Right lung (tissue), 5 donors: ENCODE measurements around the gene PTPRD. TPM values are rescaled to one million over a fixed set of nuclear protein-coding genes. Genes with fewer than 3 reads are reported as not detected.
"Not testable (repeated sequence)": the region's sequence is repeated elsewhere in the genome, so short reads cannot be mapped to it uniquely, and the experiment has no call there.

Experiments used
- DNase-seq, 2 donors: peaks; one replicate each; pipeline ENCODE4 v3.0.0-alpha.2; 2013
- polyA plus RNA-seq, 5 donors: library from polyadenylated mRNA; unstranded; fragments of 120-200 nt; gene quantifications; one replicate each; pipeline versions ENCODE4 v1.2.1 to v1.2.3, GENCODE V29; 2013; ENCODE audit warnings: inconsistent platforms in 1 of 5, low replicate concordance in 1 of 5; ENCODE audit not compliant: insufficient read length in 5 of 5, insufficient read depth in 1 of 5

PTPRD gene
- polyA plus RNA-seq, 5 donors, result 117 to 156 (median 130) TPM

DNA sequence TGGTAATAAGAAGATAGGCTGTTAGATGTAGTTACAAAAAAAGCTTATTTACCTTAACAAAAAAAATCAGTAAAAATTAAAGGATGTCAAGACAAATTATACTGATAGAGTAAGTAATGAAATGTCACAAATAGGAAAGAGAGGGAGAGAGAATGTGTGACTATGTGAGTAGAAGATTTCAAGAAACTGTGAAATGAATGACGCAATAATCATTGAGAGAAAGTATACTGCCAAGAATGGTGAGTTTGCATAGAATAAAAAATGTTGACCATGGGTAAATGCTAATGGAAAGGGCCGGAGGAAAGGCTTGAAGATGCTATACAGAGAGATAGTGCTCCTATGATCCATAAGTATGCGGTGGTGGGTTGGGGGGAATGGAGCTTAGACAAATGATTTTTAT is 100.7 kb downstream of the PTPRD start:
- DNase-seq, result no peak

DNA sequence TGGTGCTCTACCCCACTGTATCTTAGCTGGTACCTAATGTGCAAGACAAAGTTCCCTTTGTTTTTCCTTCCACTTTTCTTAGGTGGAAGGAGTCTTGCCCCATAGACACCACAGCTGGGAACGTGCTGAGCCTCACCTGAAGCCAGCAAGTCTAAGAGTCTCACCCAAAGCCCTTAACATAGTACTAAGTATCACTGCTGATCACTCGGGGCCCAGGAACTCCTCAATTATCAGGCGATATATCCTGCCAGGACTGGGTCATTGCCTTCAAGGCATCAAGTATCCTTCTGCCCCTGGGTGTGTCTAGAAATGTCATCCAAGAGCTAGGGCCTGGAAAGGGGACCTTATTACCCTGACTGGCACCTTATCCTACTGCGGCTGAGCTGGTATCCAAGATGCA is 123.9 kb downstream of the PTPRD start:
- DNase-seq, result no peak

DNA sequence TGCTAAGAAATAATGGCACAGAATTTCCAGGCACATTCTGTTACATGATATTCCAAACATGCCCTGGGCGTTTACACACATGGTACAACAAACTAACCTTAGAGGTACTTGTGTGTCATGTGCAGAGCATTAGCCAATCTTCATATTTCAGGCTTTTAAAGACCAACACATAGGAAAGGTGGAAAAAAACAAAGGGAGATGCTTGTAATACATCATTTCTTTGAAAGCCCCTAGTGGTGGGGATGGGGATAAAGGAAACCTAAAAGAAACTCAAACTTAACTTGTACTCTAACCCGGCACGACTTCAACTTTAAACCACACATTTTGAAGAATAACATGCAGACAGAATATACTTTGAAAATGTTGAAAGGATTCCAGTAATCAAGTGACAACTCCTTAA is 133.6 kb downstream of the PTPRD start:
- DNase-seq, result no peak

DNA sequence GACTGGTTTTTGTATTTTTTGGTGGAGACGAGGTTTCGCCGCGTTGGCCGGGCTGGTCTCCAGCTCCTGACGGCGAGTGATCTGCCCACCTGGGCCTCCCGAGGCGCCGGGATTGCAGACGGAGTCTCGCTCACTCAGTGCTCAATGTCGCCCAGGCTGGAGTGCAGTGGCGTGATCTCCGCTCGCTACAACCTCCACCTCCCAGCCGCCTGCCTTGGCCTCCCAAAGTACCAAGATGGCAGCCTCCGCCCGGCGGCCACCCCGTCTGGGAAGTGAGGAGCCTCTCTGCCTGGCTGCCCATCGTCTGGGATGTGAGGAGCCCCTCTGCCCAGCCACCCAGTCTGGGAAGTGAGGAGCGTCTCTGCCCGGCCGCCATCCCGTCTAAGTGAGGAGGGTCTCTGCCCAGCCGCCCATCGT is 163.6 kb downstream of the PTPRD start:
- not testable (repeated sequence) for DNase-seq

DNA sequence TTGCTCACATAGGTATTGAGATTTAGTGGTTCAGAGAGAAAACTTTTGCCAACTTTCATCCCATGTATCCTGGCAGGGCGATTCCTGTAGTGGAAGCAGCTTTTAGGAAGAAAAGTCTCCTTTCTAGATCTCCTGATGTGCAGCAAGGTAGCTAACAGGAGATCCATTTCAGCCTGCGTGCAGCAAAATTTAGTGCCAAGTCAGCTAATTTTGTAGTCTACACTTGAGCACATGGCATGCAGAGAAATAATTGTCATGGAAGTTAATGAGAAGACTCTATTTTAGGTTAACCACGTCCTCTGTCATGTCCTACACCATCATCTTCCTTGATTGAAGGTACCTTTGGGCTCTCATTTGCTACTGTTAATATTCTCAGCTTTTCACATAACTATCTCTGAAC is 165.8 kb downstream of the PTPRD start:
- no peak for DNase-seq

DNA sequence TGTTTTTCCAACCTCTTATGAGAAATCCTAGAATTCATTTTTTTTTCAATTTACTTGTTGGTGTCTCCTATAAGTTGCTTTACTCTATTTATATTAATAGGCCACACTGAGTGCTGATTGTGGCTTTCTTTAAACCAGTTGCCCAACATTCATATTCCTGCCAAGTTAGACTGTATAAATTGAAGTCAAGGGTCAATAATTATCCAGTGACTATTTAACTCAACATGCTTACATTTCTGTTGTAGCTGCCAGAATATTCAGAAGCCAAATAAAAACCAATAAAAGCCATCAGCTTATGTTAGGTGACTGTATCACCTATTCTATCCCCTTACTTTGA is 169.0 kb downstream of the PTPRD start:
- DNase-seq, result no peak

DNA sequence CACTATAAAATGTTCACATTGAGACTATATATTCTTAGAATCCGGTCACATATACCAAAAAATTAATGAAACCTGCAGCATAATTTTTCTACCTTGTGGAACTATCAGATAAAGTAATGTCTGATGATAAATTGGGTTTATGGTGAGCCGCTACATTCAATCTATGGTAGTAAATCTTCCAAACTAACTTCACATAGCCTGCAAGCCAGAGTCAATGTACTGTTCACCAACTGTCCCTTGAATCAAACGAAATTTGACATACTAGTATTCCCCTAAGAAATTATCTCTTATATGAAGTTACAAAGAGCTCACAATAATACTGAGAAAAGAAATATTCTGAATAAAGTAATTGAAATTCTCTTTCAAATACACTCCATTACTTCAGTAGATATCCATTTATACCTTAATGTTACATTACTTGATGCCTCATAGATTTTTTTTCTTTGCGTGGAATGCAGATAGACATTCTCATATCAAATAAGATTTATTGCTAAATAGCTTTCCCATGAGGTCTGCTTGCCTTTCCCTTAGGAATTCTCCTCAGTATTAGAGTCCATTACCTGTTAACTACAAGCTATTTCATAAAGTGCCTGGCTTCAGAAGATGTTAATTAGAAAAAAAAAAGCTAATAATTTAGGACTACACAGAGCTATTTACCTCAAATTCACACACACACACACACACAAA is 169.5 kb downstream of the PTPRD start:
- DNase-seq, result no peak

DNA sequence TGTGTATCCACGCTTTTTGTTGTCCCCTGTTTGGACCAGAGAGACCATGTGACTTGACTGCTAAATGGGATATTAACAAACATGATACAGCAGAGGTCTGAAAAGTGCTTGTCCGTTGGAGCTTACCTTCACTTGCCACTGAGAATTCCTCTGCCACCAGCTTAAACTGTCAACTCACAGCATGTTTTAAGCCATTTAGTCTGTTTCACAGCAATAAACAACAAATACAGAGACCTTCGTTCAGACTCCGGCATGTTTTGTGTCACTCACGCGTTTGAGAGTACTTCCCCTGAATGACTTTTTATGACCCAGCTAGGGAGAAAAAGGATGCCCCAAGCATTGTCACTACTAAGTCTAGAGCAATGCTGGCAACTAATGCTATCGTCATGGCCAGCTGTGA is 173.8 kb downstream of the PTPRD start:
- no peak for DNase-seq

DNA sequence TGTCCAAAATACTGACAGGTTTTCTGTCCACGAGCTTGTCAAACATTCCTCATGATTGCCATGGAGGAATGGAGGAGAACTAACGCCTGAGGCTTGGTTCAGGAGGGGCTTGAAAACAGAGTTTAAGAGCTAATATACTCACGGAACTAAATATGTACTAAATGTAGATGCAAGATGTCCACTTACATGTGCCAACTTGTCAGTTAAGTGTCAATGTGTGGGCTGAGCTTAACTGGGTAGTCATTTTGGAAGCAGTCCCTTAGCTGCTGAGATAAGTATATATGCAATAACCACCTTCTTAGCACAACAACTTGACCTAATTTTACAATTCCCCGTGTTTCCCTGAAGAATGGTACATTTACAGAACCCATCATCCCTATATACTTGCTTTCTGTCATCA is 176.0 kb downstream of the PTPRD start:
- DNase-seq, result no peak

DNA sequence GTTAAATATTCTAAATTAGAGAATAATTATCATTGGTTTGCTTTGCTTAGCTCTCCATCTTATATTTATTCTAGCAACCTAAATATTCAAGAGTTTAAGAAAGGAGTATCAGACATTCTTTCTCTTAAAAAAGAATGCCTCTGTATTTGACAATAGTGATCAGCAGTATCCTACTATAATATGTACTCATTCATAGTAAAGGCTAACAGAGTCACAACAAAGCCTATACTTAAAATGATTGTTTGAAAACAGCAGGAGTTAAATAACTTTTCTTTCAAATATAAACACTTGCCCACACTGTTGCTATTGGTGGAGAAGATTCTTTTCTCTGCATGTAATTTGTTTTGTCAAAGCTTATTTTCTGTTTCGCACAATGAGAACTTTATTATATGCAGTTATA is 178.4 kb downstream of the PTPRD start:
- no peak for DNase-seq

DNA sequence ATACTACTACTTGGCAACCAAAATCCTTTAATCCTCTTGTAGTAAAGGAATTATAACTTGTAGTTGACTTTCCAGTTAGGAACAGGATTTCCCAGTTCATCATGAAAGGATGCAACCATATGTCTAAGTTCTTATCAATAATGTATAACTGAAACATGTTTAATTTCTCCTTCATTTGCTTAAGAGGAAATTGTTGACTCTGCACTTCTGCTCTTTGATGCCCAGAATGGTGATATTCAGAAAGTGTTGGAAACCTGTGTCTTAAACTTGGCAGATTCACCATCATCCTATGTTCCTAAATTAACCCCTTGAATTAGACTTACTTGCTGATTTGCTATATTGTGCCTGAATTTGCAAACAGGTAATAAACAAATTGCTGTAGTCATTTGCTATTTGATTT is 201.5 kb downstream of the PTPRD start:
- no peak for DNase-seq

DNA sequence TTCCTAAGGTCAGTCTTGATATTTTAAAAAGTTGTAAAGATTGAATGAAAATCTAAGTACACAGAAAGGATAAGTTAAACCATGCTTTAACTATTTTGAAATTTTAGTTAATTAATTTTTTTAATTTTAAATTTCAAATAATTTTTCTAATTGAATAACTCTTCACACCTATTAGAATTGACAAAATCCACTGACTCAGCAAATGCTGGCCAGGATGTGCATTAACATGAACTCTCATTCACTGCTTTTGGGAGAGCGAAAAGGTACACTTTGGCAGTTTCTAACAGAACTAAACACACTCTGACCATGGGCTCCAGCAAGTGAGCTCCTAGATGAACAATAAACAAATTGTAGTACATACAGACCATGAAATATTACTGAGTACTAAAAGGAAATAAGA is 209.5 kb downstream of the PTPRD start:
- no peak for DNase-seq

DNA sequence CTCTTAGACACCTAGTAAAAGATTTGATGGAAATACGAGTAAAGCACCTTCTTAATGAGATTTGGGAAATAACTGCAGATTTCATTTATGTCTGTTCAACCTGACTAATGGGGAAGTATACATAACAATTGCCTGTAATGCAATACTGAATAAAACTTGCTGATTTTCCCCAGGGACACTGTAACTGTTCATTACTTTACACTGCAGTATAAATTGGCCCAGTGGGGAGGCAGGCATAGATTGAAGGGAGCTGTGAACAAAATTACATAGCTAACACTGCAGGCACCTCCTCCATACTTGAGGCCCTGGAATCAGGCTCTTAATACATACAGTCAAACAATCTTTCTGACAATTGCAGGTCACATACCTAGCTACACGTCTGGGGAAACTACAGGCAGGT is 216.2 kb downstream of the PTPRD start:
- no peak for DNase-seq

DNA sequence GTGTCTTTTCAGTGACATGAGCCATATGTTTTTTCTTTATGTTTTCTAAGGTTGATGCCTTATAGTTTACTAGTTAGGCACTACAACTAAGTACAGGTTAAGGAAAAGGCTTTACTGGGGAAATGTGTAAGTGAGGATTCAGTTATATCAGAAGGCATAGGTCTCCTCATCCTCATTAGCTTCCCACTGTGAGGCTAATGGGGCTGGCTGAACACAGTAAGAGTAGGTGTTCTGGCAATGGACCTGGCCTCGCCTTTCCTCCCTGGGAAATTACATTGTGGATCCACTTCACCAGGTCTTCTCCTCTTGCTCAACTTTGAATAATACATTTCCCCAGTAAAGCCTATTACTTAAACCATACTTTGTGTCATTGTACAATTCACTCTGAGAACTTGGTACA is 225.5 kb downstream of the PTPRD start:
- no peak for DNase-seq

DNA sequence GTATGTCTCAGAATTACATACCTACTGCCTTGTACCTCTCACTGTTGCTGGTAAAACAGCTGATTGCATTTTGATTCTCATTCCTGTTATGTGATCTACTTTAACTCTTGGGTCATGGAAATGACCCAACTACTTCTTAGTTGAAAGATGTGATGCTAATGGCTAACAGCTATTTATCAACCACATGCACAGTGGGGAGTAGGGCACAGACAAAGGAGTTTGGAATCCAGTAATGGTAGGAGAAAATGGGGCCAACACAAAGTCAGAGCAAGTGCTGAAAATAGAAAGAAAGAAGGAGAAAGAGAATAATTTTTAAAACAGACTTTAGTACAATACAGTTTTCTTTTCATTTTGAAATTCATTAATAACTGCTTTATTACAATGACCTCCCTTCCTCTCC is 241.0 kb downstream of the PTPRD start:
- no peak for DNase-seq

DNA sequence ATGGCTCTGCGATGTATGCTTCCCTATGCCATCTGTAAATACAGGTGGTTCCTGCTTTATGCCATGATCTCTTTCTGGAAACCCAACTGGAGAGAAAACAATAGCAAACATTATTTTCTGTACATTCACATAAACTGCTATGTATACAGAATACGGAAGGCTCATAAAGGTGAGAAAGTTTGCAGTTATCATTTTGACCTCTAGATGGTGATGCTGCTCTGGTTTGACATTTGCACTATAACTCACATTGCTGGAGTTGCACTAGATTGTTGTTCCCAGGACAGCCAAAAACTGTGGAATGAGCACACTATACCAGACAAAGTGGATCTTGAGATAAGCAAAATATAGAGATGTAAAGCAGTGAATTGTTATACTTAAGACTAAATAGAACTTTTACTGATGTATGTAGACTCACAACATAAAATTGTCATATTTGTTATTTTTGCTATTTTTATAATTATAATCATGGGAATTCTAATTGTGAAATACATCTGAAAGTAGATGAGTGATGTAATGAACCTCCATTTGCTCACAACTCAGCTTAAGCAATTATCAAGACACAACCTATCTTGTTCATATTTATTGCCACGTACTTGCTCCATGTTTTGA is 246.5 kb downstream of the PTPRD start:
- peak; percentile 15 to 48 for DNase-seq

DNA sequence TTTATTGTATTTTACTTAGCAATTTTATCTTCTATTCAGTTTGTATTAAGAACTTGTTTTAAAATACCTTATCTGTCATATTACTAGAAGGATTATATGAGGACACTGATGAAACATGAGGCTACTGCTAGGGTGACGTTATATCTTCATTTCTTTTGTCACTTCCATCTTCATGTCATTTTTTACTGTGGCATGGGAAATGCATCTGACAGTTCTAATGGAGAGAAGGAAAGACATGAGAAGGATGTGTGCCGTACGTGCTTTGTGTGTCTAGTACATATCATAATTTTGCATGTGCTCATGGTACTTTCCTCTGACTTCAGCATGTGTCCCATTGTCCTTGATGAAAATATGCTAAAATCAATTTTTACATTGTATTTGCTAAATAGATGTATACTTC is 258.2 kb downstream of the PTPRD start:
- no peak for DNase-seq

DNA sequence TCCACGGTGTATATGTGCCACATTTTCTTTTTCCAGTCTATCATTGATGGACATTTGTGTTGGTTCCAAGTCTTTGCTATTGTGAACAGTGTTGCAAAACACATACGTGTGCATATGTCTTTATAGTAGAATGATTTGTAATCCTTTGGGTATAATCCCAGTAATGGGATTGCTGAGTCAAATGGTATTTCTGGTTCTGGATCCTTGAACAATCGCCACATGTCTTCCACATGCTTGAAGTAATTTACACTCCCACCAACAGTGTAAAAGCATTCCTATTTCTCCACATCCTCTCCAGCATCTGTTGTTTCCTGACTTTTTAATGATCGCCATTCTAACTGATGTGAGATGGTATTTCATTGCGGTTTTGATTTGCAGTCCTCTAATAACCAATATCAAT is 267.2 kb downstream of the PTPRD start:
- DNase-seq, result not testable (repeated sequence)

DNA sequence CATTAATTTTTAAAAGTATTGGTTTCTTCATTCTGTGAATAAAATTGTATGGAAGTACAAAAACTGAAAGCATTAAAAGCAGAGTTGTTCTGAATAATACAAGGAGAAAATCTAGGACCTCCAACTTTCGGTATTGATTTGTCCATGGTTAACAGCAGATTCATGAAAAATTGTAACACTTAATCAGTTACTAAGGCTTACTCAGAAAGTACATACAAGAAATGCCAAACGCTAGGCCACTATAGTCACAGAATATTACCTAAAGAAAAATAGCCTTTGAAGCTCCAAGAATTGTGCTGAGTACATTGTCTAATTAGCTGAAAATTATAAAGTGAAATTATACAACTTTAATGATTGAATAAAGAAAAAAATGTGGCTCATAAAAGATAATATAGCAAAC is 271.7 kb downstream of the PTPRD start:
- DNase-seq, result no peak

DNA sequence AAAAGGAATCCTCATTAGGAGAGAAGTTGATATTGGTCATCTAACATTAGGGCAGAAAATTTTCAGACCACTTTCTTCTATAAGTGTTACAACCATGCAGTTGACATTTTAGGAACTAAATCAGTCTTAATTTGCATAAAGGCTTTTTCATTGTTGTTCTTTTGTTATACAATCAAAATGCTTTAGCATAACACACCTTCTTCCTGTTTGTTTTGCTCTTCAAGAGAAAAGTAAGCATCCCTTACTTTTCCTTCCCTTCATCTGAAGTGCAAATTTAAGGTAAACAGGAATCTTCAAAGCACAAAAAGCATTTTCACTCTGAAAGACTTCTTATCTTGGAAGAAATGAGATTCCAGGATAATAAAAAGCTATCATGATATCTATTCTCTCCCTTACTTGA is 273.6 kb downstream of the PTPRD start:
- DNase-seq, result no peak

DNA sequence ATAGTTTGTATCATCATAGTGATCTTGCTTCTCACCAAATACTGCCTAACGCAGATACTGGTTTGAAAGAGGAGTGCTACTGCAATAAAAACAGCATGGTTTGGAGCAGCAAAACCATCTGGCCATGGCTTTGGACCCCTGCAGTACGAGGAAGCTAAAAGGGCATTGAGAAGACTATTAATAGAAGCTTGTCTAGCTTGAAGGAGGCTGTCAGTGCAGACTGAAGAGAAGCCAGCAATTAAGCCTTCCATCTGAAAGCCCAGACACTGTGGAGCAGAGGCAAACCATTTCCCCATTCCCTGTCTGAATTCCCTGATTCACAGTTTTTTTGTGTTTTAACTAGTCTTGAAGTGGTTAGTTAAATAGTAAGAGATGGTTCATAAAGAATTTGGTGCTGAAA is 281.6 kb downstream of the PTPRD start:
- DNase-seq, result no peak

DNA sequence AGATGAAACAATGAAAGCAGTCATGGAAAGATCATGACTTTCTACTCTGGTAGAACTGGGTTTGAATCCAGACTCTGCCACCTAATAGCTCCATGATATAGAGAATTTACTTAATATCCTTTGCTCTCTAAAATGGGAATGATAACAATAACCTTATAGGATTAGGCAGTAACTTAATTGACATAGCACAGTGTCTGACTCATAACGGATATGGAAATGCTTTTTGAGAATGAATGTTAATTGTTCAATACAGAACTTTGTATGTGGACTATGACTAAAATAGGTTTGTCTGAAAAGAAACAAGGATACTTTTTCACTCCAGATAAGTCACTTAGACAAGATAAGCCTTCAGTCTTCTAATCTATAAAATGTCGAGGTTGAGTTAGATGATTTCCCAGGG is 330.7 kb downstream of the PTPRD start:
- DNase-seq, result no peak

DNA sequence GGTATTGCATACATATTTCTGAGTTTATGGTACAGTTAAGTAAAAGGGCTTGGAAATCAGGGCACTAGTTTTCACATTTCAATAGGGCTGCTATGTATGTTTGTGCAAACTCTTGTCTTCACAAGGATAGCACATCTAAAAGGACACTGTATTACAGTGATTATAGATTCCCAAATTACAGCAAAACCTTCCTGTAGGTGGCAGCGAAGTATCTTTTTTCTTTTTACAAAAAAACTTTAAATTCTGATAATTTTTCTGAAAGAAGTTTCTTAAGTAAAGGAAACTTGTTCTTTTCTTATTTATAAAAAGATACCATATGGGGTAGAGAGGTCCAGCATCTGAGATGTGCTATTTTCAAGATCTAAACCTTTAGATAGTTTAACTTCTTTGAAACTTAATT is 337.8 kb downstream of the PTPRD start:
- DNase-seq, result no peak

DNA sequence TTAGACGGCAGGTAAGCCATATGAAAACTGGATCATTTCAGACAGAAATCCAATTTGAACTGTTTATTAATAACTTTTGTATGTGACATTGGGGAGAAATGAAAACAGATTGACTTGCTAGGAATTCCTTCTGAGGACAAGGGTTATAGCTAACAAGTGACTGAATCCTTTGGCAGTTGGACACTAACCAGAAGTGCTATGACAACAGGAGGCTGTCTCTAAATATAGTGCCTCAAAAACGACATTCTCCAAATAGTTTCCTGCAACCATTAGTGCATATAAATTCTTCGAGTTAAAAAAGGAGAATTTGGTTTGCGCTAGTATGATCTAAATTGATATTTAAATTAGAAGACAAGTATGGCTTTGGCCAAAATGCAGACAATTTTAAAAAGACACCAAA is 338.6 kb downstream of the PTPRD start:
- no peak for DNase-seq
